GM23338 (cell line): ENCODE data around the gene L2HGDH. TPM values are rescaled to one million over a fixed set of nuclear protein-coding genes. Genes with fewer than 3 reads are reported as not detected.

Source experiments
- ATAC-seq: fragments of 200-7000 bp; cut with Tn5 transposase; 3 replicates; pipeline ENCODE4 v1.9.1; 2020
- DNase-seq: peaks from one replicate; pipeline ENCODE4 v3.0.0-alpha.2; 2015; ENCODE audit warnings: low spot score
- H2AFZ ChIP-seq: fragments of 200-600 bp; sonication (generic); 2 replicates; pipeline ENCODE4 v1.8.0; 2016; ENCODE audit warnings: antibody characterized with exemption, mild to moderate bottlenecking, moderate library complexity
- H3F3A ChIP-seq: fragments of 200-600 bp; sonication (generic); replicated peaks from 2 replicates; pipeline ENCODE4 v1.8.0; 2017; ENCODE audit warnings: antibody characterized with exemption, mixed run types, low read depth
- H3K27ac ChIP-seq: fragments of 200-600 bp; sonication (generic); 2 replicates; pipeline ENCODE4 v1.6.1; 2016; ENCODE audit warnings: low read depth
- H3K27me3 ChIP-seq: fragments of 200-600 bp; sonication (generic); 2 replicates; pipeline ENCODE4 v1.8.0; 2016; ENCODE audit warnings: mild to moderate bottlenecking, mixed run types, moderate library complexity; ENCODE audit not compliant: insufficient read depth
- H3K36me3 ChIP-seq: fragments of 200-600 bp; sonication (generic); 2 replicates; pipeline ENCODE4 v1.8.0; 2016; ENCODE audit warnings: mild to moderate bottlenecking; ENCODE audit not compliant: insufficient read depth
- H3K4me1 ChIP-seq: fragments of 200-600 bp; sonication (generic); 2 replicates; pipeline ENCODE4 v1.8.0; 2016; ENCODE audit warnings: mild to moderate bottlenecking, moderate library complexity; ENCODE audit not compliant: insufficient read depth
- H3K4me2 ChIP-seq: fragments of 200-600 bp; sonication (generic); 2 replicates; pipeline ENCODE4 v1.7.1; 2017; ENCODE audit warnings: mixed run types
- H3K4me3 ChIP-seq: fragments of 200-600 bp; sonication (generic); 2 replicates; pipeline ENCODE4 v1.6.1; 2016; ENCODE audit warnings: mixed run types
- H3K79me2 ChIP-seq: fragments of 200-600 bp; sonication (generic); replicated peaks from 2 replicates; pipeline ENCODE4 v1.8.0; 2017; ENCODE audit warnings: mild to moderate bottlenecking; ENCODE audit not compliant: insufficient read depth
- H3K9me2 ChIP-seq: fragments of 200-600 bp; sonication (generic); 2 replicates; pipeline ENCODE4 v1.8.0; 2017; ENCODE audit not compliant: insufficient read depth
- H4K20me1 ChIP-seq: fragments of 200-600 bp; sonication (generic); replicated peaks from 2 replicates; pipeline ENCODE4 v1.8.0; 2017; ENCODE audit warnings: mild to moderate bottlenecking; ENCODE audit not compliant: insufficient read depth
- H3K27ac Mint-ChIP-seq: 2 replicates; pipeline ENCODE4 v1.8.0; 2020; ENCODE audit warnings: inconsistent platforms, mild to moderate bottlenecking, moderate library complexity, mixed read lengths
- H3K27me3 Mint-ChIP-seq: 3 replicates; pipeline ENCODE4 v1.8.0; 2022; ENCODE audit warnings: low read depth, mild to moderate bottlenecking, moderate library complexity, mixed read lengths, inconsistent platforms; ENCODE audit not compliant: insufficient read depth, poor library complexity
- H3K36me3 Mint-ChIP-seq: 3 replicates; pipeline ENCODE4 v1.8.0; 2021; ENCODE audit warnings: low read depth, mild to moderate bottlenecking, inconsistent platforms, moderate library complexity, mixed read lengths
- H3K4me1 Mint-ChIP-seq: 3 replicates; pipeline ENCODE4 v1.8.0; 2020; ENCODE audit warnings: mild to moderate bottlenecking, inconsistent platforms, mixed read lengths
- H3K4me3 Mint-ChIP-seq: 3 replicates; pipeline ENCODE4 v1.8.0; 2021; ENCODE audit warnings: moderate library complexity, mild to moderate bottlenecking, inconsistent platforms, mixed read lengths
- H3K9me3 Mint-ChIP-seq: 3 replicates; pipeline ENCODE4 v1.8.0; 2020; ENCODE audit warnings: moderate library complexity, mild to moderate bottlenecking, inconsistent platforms, mixed read lengths
- CREB1 ChIP-seq: fragments of 250-450 bp; sonication (Bioruptor Pico); IDR thresholded peaks from 2 replicates; pipeline ENCODE4 v1.5.0; 2020; ENCODE audit warnings: low read depth, mild to moderate bottlenecking, moderate library complexity
- EZH2 ChIP-seq: fragments of 200-600 bp; sonication (generic); IDR thresholded peaks from one replicate; pipeline ENCODE4 v1.8.0; 2017; ENCODE audit warnings: antibody characterized with exemption, mild to moderate bottlenecking, low read depth; ENCODE audit not compliant: unreplicated experiment
- EZH2phosphoT487 ChIP-seq: fragments of 200-600 bp; sonication (generic); IDR thresholded peaks from one replicate; pipeline ENCODE4 v1.8.1; 2018; ENCODE audit warnings: antibody characterized with exemption; ENCODE audit not compliant: unreplicated experiment
- JUNB ChIP-seq: IDR thresholded peaks from one replicate; pipeline ENCODE4 v1.6.1; 2016; ENCODE audit warnings: antibody characterized with exemption; ENCODE audit not compliant: unreplicated experiment
- NANOG ChIP-seq: IDR thresholded peaks from 2 replicates; pipeline ENCODE4 v1.6.1; 2016; ENCODE audit warnings: antibody characterized with exemption, borderline replicate concordance
- POLR2AphosphoS5 ChIP-seq: IDR thresholded peaks from 2 replicates; pipeline ENCODE4 v1.6.1; 2016; ENCODE audit warnings: antibody characterized with exemption, low read depth
- REST ChIP-seq: IDR thresholded peaks from one replicate; pipeline ENCODE4 v1.6.1; 2018; ENCODE audit warnings: antibody characterized with exemption; ENCODE audit not compliant: unreplicated experiment
- STAT1 ChIP-seq: IDR thresholded peaks from one replicate; pipeline ENCODE4 v1.6.1; 2016; ENCODE audit warnings: antibody characterized with exemption; ENCODE audit not compliant: unreplicated experiment
- polyA plus RNA-seq: library from polyadenylated mRNA; unstranded; fragments of >200 nt; fragmentation: Nextera tagmentation; extraction: Ambion mirVana; gene quantifications from 2 replicates; pipeline ENCODE4 v1.2.1, GENCODE V29; 2016
- total RNA-seq: library from RNA; depleted of rRNA; stranded (reverse); fragments of >200 nt; shearing (Covaris generic); gene quantifications from 2 replicates; pipeline ENCODE4 v1.2.3, GENCODE V29; 2014
- TF ChIP-seq, protein P1 (sequence below): IDR thresholded peaks from 2 replicates; pipeline ENCODE4 v1.6.1; 2016; ENCODE audit warnings: antibody characterized with exemption
- TF ChIP-seq, protein P2 (sequence below): fragments of 250-450 bp; sonication (Bioruptor Pico); IDR thresholded peaks from 2 replicates; pipeline ENCODE4 v1.5.0; 2020; ENCODE audit warnings: mild to moderate bottlenecking, moderate library complexity

L2HGDH gene
- total and polyA plus RNA-seq, 2 experiments from 2014 or later = 13.5 to 28.5 TPM

DNA sequence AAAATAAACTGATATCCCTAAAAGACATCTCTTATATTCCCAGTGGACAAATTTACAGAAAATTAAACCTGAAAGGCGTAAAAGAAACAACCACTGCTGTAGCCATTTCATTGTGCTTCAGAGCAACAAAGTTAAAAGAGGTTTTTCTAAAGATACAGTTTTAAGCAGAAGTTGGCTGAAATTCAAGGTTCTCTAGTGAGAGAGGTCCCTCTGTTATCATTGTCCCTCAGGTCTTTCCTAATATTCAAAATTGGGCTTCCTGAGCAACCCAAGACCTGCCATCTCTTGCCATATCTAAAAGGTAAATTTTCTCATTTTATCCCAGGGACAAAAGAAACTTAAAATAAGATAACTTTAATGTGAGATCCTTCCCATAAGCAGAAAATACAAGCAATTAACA lies 69.9 kb downstream of the L2HGDH start (continued):
- TF ChIP-seq, protein P1, sequence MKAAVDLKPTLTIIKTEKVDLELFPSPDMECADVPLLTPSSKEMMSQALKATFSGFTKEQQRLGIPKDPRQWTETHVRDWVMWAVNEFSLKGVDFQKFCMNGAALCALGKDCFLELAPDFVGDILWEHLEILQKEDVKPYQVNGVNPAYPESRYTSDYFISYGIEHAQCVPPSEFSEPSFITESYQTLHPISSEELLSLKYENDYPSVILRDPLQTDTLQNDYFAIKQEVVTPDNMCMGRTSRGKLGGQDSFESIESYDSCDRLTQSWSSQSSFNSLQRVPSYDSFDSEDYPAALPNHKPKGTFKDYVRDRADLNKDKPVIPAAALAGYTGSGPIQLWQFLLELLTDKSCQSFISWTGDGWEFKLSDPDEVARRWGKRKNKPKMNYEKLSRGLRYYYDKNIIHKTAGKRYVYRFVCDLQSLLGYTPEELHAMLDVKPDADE = no peak
- TF ChIP-seq EZH2 (no peak), POLR2AphosphoS5 (no peak), STAT1 (no peak), EZH2phosphoT487 (no peak), JUNB (no peak)
- TF ChIP-seq, protein P2, sequence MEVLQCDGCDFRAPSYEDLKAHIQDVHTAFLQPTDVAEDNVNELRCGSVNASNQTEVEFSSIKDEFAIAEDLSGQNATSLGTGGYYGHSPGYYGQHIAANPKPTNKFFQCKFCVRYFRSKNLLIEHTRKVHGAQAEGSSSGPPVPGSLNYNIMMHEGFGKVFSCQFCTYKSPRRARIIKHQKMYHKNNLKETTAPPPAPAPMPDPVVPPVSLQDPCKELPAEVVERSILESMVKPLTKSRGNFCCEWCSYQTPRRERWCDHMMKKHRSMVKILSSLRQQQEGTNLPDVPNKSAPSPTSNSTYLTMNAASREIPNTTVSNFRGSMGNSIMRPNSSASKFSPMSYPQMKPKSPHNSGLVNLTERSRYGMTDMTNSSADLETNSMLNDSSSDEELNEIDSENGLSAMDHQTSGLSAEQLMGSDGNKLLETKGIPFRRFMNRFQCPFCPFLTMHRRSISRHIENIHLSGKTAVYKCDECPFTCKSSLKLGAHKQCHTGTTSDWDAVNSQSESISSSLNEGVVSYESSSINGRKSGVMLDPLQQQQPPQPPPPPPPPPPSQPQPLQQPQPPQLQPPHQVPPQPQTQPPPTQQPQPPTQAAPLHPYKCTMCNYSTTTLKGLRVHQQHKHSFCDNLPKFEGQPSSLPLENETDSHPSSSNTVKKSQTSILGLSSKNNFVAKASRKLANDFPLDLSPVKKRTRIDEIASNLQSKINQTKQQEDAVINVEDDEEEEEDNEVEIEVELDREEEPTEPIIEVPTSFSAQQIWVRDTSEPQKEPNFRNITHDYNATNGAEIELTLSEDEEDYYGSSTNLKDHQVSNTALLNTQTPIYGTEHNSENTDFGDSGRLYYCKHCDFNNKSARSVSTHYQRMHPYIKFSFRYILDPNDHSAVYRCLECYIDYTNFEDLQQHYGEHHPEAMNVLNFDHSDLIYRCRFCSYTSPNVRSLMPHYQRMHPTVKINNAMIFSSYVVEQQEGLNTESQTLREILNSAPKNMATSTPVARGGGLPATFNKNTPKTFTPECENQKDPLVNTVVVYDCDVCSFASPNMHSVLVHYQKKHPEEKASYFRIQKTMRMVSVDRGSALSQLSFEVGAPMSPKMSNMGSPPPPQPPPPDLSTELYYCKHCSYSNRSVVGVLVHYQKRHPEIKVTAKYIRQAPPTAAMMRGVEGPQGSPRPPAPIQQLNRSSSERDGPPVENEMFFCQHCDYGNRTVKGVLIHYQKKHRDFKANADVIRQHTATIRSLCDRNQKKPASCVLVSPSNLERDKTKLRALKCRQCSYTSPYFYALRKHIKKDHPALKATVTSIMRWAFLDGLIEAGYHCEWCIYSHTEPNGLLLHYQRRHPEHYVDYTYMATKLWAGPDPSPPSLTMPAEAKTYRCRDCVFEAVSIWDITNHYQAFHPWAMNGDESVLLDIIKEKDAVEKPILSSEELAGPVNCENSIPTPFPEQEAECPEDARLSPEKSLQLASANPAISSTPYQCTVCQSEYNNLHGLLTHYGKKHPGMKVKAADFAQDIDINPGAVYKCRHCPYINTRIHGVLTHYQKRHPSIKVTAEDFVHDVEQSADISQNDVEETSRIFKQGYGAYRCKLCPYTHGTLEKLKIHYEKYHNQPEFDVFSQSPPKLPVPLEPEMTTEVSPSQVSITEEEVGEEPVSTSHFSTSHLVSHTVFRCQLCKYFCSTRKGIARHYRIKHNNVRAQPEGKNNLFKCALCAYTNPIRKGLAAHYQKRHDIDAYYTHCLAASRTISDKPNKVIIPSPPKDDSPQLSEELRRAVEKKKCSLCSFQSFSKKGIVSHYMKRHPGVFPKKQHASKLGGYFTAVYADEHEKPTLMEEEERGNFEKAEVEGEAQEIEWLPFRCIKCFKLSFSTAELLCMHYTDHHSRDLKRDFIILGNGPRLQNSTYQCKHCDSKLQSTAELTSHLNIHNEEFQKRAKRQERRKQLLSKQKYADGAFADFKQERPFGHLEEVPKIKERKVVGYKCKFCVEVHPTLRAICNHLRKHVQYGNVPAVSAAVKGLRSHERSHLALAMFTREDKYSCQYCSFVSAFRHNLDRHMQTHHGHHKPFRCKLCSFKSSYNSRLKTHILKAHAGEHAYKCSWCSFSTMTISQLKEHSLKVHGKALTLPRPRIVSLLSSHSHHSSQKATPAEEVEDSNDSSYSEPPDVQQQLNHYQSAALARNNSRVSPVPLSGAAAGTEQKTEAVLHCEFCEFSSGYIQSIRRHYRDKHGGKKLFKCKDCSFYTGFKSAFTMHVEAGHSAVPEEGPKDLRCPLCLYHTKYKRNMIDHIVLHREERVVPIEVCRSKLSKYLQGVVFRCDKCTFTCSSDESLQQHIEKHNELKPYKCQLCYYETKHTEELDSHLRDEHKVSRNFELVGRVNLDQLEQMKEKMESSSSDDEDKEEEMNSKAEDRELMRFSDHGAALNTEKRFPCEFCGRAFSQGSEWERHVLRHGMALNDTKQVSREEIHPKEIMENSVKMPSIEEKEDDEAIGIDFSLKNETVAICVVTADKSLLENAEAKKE (CRISPR knock-in tag) = no peak

DNA sequence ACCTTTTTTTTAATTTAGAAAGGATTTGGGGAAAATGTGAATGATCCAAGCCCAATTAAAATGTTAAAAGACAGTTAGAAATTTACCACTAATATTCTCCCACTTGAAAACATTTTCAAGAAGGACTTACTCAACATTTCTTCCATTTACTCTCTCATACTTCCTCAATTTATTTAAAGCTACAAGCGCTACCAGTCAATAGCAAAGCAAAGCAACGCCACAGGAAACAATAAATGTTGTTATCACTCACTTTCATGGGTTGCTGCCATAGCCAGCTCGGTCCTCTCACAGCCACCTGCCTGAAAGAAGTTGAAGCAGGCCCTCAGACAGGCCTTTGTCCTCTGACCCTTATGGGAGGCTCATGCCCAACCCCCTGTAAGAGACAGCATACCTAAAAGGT lies 74.6 kb downstream of the L2HGDH start:
- H3K9me2 ChIP-seq = no peaks in the 10 kb centered on the region
- H2AFZ ChIP-seq = no peak overlapping the region
- Mint-ChIP-seq H3K4me3 (no peak overlapping the region), H3K27me3 (peaks cover 3% of the 10 kb centered on the region), H3K4me1 (peaks cover 3% of the 10 kb centered on the region; the same call in 1 of the 3 replicates), H3K36me3 (no peaks in the 10 kb centered on the region), H3K27ac (no peak overlapping the region), H3K9me3 (peaks cover 2% of the 10 kb centered on the region; the same call in 1 of the 3 replicates)
- H4K20me1 ChIP-seq = no peaks in the 10 kb centered on the region
- no peak for ATAC-seq
- no peak for DNase-seq
- H3K4me2 ChIP-seq = no peak overlapping the region
- TF ChIP-seq EZH2 = no peak
- no peak for TF ChIP-seq REST
- TF ChIP-seq CREB1 (CRISPR knock-in tag) = no peak
- TF ChIP-seq POLR2AphosphoS5 = no peak
- TF ChIP-seq NANOG = no peak
- no peak overlapping the region for H3K27ac ChIP-seq
- H3K79me2 ChIP-seq = no peaks in the 10 kb centered on the region
- no peaks in the 10 kb centered on the region for H3K4me1 ChIP-seq
- H3F3A ChIP-seq = no peaks in the 10 kb centered on the region
- no peaks in the 10 kb centered on the region; the same call in 1 of the 2 replicates for H3K27me3 ChIP-seq
- H3K4me3 ChIP-seq = no peak overlapping the region
- H3K36me3 ChIP-seq = no peaks in the 10 kb centered on the region
